Measurements from ENCODE around the gene SERGEF.

GRCh38 chr11:18010977-18011586 is 1.8 kb downstream of the SERGEF start:
- no peak for TF ChIP-seq CBX3 (IDR thresholded peaks at IDR 0.05; ENCODE audit: borderline replicate concordance, low read depth)
- TF ChIP-seq EZH2 (IDR thresholded peaks at IDR 0.05; ENCODE audit: borderline replicate concordance, control insufficient read depth, low read depth, low read length): no peak
- TF ChIP-seq CTCF (IDR thresholded peaks at IDR 0.05 in 2 of 3, conservative IDR thresholded peaks at IDR 0.05 in 1 of 3; ENCODE audit: control insufficient read depth in 2 of 3, extremely low read depth in 1 of 3, insufficient read depth in 1 of 3, low read depth in 3 of 3, low read length in 3 of 3): no peak
- TF ChIP-seq EP300 (IDR thresholded peaks at IDR 0.05; ENCODE audit: borderline replicate concordance in 1 of 2, control insufficient read depth in 1 of 2, low read depth in 2 of 2, low read length in 2 of 2): no peak
- no peak for TF ChIP-seq CHD2 (IDR thresholded peaks at IDR 0.05; ENCODE audit: borderline replicate concordance, low read depth, low read length)
- no peak for TF ChIP-seq ZNF24 (IDR thresholded peaks at IDR 0.05)
